Panc1 (cell line): ENCODE data around the gene KRT78. TPM values are rescaled to one million over a fixed set of nuclear protein-coding genes. Genes with fewer than 3 reads are reported as not detected.

Experiments used
- ATAC-seq: fragments of 200-7000 bp; cut with Tn5 transposase; 2 replicates; pipeline ENCODE4 v1.9.1; 2020; ENCODE audit warnings: mild to moderate bottlenecking, moderate library complexity
- BruUV-seq: library from RNA; stranded (reverse); fragments of 400-500 nt; replicated peaks from 2 replicates; lab custom pipeline; 2021; lab: Mats Ljungman, UMichigan
- CTCF ChIA-PET: fragments of 300-600 bp; sonication (Branson Sonifier 250); formaldehyde crosslinking; loops from one replicate; lab custom pipeline; 2022; ENCODE audit warnings: antibody characterized with exemption; lab: Charles Lee
- POLR2A ChIA-PET: fragments of 300-600 bp; sonication (Branson Sonifier 250); formaldehyde crosslinking; loops from one replicate; lab custom pipeline; 2022; ENCODE audit warnings: antibody characterized with exemption; lab: Charles Lee
- DNase-seq: peaks from one replicate; pipeline ENCODE4 v3.0.0-alpha.2; 2010; ENCODE audit warnings: low read depth, low spot score
- H3K27ac ChIP-seq: 2 replicates; pipeline ENCODE4 v1.5.1; 2011; ENCODE audit warnings: mild to moderate bottlenecking, low read length, inconsistent platforms
- H3K27me3 ChIP-seq: fragments of 200-500 bp; sonication (Bioruptor generic); 2 replicates; pipeline ENCODE4 v1.6.0; 2014; ENCODE audit warnings: low read length, inconsistent platforms; ENCODE audit not compliant: control insufficient read depth, insufficient read depth
- H3K36me3 ChIP-seq: fragments of 200-500 bp; sonication (Bioruptor generic); 2 replicates; pipeline ENCODE4 v1.5.1; 2014; ENCODE audit warnings: inconsistent platforms, mild to moderate bottlenecking, low read length, moderate library complexity; ENCODE audit not compliant: control insufficient read depth, insufficient read depth
- H3K4me1 ChIP-seq: 2 replicates; pipeline ENCODE4 v1.5.1; 2011; ENCODE audit warnings: inconsistent platforms, mild to moderate bottlenecking, low read length, moderate library complexity; ENCODE audit not compliant: control insufficient read depth, insufficient read depth
- H3K4me3 ChIP-seq, 2 experiments: 2 replicates each; pipeline ENCODE4 v1.5.1; 2011 to 2012; ENCODE audit warnings: low read depth in 2 of 2, low read length in 2 of 2, mild to moderate bottlenecking in 2 of 2, inconsistent platforms in 1 of 2, moderate library complexity in 1 of 2
- H3K9me3 ChIP-seq: fragments of 200-500 bp; sonication (Bioruptor generic); 2 replicates; pipeline ENCODE4 v1.5.1; 2014; ENCODE audit warnings: low read depth, mild to moderate bottlenecking, inconsistent platforms, low read length, moderate library complexity; ENCODE audit not compliant: control insufficient read depth, insufficient read depth
- CTCF ChIP-seq: fragments of 450-650 bp; IDR thresholded peaks from 2 replicates; pipeline ENCODE4 v1.5.1; 2017; ENCODE audit warnings: mild to moderate bottlenecking
- POLR2AphosphoS5 ChIP-seq: IDR thresholded peaks from 2 replicates; pipeline ENCODE4 v1.6.1; 2012; ENCODE audit warnings: mild to moderate bottlenecking, low read depth, low read length, moderate library complexity
- SIN3A ChIP-seq: IDR thresholded peaks from 2 replicates; pipeline ENCODE4 v1.6.1; 2012; ENCODE audit warnings: low read depth, mild to moderate bottlenecking, low read length, moderate library complexity, borderline replicate concordance; ENCODE audit not compliant: insufficient read depth
- TCF7L2 ChIP-seq: IDR thresholded peaks from 2 replicates; pipeline ENCODE4 v1.6.1; 2011; ENCODE audit warnings: mild to moderate bottlenecking, low read depth, low read length, inconsistent platforms
- in situ Hi-C: cut with HindIII; loops from 2 replicates; pipeline ENCODE4 v1.10.0; 2016; ENCODE audit warnings: low sequenced_read_pairs, low pct_unique_long_range_greater_than_20kb
- intact Hi-C: fragments of 100-400 bp; cut with micrococcal nuclease; formaldehyde crosslinking; loops from one replicate; pipeline ENCODE4 v1.10.0; 2022; ENCODE audit not compliant: unreplicated experiment
- total RNA-seq: library from RNA; stranded (reverse); gene quantifications from one replicate; pipeline ENCODE4 v1.2.1, GENCODE V29; 2021; ENCODE audit not compliant: unreplicated experiment
- TF ChIP-seq, protein P1 (sequence below), 2 experiments: IDR thresholded peaks; 2 replicates each; pipeline ENCODE4 v1.6.1; 2011 to 2012; ENCODE audit warnings: low read depth in 2 of 2, control low read depth in 1 of 2, low read length in 1 of 2, mild to moderate bottlenecking in 1 of 2, moderate library complexity in 1 of 2; ENCODE audit not compliant: insufficient read depth in 1 of 2

Gene KRT78
- total RNA-seq, 1 experiment from 2014 or later, result not detected

DNA sequence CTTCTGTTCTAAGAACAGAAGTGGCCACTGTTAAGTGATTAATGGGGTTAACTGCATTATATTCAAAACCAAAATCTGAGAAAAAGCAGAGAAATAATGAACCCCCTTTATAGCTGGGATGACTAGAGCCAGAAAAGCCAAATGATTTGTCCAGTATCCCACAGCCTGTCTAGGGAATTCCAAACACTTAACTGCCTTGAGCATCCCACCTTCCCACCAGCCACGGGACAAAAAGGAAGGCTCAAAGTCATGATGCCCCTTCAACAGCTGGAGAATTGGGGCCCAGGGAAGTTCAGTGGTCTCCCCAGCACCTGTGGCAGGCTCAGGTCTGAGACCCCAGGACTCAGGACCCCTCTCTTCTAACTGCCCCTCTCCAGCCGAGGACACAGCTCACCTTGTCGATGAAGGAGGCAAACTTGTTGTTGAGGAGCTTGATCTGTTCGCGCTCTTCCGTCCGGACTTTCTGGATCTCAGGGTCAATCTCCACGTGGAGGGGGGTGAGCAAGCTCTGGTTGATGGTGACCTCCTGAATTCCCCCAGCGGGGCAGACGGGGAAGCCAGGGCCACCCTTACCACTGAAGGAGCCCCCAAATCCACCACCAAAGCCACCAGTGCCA lies 35.5 kb downstream of the KRT78 start:
- BruUV-seq, result no TSS peak
- peaks cover 6% of the 10 kb centered on the region; the same call in 1 of the 2 replicates for H3K27me3 ChIP-seq
- no peaks in the 10 kb centered on the region for H3K9me3 ChIP-seq
- H3K27ac ChIP-seq, result no peak overlapping the region
- peaks cover 5% of the 10 kb centered on the region; the same call in 1 of the 2 replicates for H3K4me1 ChIP-seq
- DNase-seq (no peak), ATAC-seq (no peak)
- H3K36me3 ChIP-seq, result no peaks in the 10 kb centered on the region
- TF ChIP-seq SIN3A (no peak), CTCF (no peak), TCF7L2 (no peak), POLR2AphosphoS5 (no peak)
- in situ Hi-C loops, result no loop called here
- ChIA-PET POLR2A (no interaction called here), CTCF (interaction anchor here (0.7 kb wide), 1 partner anchor 236 kb away, joined by 3 read pairs; no protein-coding TSS in a partner anchor)
- intact Hi-C loops, result no loop called here
- H3K4me3 ChIP-seq, result no peak overlapping the region

GRCh38 chr12:52812749-52813148 lies 36.0 kb downstream of the KRT78 start:
- intact Hi-C loops, result no loop called here
- no peak for ATAC-seq
- CTCF ChIA-PET, result no interaction called here
- Histone ChIP-seq H3K27me3 (peaks cover 6% of the 10 kb centered on the region; the same call in 1 of the 2 replicates), H3K4me3 (no peak overlapping the region), H3K27ac (no peak overlapping the region), H3K36me3 (no peaks in the 10 kb centered on the region), H3K9me3 (no peaks in the 10 kb centered on the region), H3K4me1 (peaks cover 5% of the 10 kb centered on the region; the same call in 1 of the 2 replicates)
- no peak for DNase-seq
- BruUV-seq, result no TSS peak
- TF ChIP-seq, protein P1, sequence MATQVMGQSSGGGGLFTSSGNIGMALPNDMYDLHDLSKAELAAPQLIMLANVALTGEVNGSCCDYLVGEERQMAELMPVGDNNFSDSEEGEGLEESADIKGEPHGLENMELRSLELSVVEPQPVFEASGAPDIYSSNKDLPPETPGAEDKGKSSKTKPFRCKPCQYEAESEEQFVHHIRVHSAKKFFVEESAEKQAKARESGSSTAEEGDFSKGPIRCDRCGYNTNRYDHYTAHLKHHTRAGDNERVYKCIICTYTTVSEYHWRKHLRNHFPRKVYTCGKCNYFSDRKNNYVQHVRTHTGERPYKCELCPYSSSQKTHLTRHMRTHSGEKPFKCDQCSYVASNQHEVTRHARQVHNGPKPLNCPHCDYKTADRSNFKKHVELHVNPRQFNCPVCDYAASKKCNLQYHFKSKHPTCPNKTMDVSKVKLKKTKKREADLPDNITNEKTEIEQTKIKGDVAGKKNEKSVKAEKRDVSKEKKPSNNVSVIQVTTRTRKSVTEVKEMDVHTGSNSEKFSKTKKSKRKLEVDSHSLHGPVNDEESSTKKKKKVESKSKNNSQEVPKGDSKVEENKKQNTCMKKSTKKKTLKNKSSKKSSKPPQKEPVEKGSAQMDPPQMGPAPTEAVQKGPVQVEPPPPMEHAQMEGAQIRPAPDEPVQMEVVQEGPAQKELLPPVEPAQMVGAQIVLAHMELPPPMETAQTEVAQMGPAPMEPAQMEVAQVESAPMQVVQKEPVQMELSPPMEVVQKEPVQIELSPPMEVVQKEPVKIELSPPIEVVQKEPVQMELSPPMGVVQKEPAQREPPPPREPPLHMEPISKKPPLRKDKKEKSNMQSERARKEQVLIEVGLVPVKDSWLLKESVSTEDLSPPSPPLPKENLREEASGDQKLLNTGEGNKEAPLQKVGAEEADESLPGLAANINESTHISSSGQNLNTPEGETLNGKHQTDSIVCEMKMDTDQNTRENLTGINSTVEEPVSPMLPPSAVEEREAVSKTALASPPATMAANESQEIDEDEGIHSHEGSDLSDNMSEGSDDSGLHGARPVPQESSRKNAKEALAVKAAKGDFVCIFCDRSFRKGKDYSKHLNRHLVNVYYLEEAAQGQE (IDR thresholded peaks at IDR 0.05; ENCODE audit: insufficient read depth in 1 of 2, low read depth in 2 of 2, low read length in 1 of 2), result no peak
- TF ChIP-seq POLR2AphosphoS5, result no peak
- TF ChIP-seq TCF7L2, result no peak
- no peak for TF ChIP-seq CTCF
- no peak for TF ChIP-seq SIN3A
- POLR2A ChIA-PET, result no interaction called here
- in situ Hi-C loops, result no loop called here
